HG03432 (cell line): Measurements from ENCODE around the gene TMF1.

Experiments used
- ATAC-seq: cut with Tn5 transposase; IDR thresholded peaks from one replicate; pipeline ENCODE4 v1.9.1; 2021; ENCODE audit warnings: mild to moderate bottlenecking, moderate library complexity; ENCODE audit not compliant: unreplicated experiment

TMF1 gene

DNA sequence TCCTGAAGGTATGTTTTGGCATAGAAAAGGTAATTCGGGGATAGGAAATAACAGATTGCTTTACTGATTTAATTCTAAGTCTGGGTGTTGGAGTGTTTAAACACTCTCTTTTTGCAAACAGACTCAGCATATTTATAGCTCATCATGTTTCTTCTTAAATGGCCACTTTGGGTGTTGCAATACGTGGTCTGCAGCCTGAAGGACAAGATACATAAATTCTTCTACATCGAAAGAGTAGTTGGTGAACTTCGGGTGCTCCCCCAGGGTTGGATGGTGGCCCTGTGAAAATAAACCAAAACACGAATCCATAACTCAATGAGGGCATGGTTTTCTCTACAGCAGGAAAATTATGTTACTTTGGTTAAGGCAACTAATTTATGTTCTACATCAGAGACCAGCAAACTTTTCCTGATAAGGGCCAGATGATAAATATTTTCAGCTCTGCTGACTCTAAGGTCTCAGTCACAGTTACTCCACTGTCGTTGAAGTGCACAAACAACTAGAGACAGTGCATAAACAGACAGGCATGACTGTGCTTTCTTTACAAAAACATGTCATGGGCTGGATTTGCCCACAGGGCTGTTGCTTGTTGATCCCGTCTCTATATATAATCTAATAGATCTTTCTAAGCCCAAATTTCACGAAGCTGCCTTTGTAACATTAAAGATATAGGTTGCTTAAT, 74.5 kb downstream of the TMF1 start:
- no peak for ATAC-seq

DNA sequence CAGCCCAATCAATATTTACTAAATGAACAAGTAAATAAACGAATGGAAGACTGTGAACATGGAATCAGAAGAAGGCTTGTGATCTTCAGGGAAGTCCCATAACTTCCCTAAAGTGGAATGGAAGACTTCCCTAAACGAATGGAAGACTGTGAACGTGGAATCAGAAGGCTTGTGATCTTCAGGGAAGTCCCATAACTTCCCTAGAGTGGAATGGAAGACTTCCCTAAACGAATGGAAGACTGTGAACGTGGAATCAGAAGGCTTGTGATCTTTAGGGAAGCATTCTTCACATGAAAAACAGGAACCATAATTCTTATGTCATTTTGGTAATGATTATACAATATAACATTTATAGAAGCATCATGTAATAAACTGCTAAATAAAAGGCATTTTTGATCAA, 77.4 kb downstream of the TMF1 start:
- no peak for ATAC-seq

DNA sequence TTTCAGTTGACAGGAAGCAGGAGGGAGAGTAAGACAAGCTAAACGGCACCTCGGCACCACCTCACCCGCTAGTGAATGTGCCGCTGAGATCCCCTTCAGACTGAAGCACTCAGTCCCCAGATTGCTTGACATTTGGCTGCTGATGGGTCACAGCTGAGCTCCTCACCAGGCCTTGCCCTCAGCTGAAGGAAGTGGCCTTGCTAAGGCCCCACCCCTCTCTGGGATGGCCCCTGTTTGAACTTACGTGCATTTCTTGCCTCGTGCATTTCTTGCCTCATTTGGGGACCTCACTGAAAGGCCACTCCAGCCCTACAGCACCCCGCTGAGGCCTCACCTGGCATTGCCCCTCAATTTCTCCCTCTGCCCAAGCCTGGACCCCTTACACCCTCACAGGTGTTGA, 78.5 kb downstream of the TMF1 start:
- no peak for ATAC-seq

DNA sequence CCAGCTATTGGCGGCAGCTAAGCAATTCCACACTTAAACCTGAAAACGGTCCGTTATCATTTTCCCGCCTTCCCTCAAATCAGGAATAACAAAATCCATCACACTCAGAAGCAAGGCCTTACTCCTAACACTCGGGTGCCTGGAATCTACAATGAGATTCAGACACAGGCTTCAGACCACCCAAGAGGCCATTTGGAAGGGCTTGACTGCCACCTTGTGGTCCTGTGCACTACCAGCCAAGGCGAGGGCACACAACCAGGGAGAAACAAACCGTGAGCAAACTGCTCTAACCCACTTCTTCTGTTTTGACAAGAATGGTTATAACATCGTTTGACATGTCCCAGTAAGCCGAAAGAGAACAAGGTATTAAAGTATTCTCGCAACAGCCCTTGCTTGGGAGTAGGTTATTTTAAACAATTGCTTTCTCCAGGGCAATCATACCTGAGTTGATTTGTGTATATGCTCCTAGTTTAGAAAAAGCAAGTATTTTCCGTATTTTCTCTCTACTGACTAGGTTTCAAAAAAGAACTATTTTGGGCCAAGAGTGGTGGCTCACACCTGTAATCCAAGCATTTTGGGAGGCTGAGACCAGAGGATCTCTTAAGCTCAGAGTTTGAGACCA, 79.7 kb downstream of the TMF1 start:
- ATAC-seq, result peak; percentile 83
